ENCODE results near the gene MAZ.
"Not testable (repeated sequence)": the region's sequence is repeated elsewhere in the genome, so short reads cannot be mapped to it uniquely, and the experiment has no call there.

MAZ gene

DNA sequence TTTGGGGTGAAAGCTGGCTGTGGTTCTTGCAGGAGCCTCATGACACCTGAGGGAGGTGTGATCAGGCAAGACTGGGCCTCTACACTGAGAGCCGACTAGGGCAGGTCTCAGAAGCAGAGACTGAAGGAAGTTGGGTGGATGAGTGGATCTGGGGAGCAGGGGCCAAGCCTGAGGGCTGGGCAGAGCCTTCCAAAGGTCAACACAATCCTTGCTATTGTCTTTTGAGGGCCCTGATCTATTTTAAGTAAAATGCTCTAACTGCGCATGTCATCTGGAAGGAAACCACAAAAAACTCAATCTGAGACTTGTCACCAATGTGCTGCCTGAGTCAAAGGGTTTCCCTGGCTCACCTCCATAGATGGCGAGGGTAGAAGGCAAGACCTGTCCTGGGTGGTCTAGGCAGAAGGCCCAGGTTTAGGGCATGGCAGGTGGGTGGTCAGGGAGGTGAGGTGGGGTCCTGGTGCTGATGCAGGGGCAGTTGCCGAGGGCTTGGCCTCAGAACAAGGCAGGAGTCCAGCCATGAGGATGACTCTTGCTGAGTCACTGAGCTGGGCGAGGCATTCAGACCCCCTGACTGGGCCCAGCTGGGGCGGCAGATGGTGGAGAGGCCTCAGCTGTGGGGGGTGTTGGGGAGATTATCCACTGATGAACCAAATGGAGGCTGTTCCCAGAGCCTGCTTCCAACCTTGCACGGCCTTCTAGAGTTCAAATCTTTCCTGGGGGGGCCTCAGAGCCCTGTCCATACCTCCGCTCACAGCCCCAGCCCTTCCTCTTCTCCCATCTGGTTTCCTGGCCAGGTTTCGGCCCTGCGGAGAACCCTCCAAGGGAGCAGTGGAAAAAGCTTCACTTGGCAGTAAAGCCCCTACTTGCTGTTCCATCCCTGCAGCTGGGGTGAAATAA is 19.1 kb downstream of the MAZ start:
- DNase-seq: peak; percentile 78

DNA sequence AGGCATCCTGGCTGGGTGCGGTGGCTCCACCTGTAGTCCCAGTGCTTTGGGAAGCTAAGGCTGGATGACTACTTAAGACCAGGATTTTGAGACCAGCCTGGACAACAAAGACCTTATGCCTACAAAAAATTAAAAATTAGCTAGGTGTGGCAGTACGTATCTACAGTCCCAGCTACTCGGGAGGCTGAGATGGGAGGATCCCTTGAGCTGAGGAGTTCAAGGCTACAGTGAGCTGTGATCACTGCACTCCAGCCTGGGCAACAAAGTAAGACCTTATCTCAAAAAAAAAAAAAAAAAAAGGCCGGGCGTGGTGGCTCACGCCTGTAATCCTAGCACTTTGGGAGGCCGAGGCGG is 20.0 kb downstream of the MAZ start:
- DNase-seq: no peak

DNA sequence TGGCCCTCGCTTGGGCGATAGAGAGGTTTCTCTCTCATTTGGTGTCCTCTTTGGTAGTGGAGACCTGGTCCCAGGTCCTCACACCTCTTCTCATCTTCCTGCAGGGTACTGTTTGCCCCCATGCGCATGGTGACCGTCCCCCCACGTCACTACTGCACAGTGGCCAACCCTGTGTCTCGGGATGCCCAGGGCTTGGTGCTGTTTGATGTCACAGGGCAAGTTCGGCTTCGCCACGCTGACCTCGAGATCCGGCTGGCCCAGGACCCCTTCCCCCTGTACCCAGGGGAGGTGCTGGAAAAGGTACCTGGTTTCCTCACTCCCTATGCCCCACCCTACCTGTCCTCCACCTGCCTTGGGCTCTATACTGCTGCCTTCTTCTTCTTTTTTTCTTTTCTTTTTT is 24.4 kb downstream of the MAZ start:
- no peak for DNase-seq

DNA sequence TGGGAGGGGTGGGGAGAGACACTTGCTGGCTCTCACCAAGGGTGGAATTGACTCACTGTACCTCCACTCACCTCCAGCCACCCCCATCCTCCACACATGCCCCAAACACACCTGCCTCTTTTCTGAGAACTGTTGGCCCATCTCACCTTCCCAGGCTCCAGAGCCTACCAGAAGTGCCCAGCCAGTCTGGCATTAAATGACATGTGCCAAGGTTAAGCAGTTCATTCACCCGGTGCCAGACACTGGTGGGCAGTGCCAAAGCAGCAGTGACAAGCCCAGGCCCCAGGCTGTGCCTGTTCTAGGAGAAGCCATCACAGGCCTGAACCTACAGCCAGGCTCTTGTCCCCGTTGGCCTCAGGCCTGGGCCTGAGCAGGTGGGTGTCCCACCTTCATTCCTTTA is 25.2 kb downstream of the MAZ start:
- no peak for DNase-seq

DNA sequence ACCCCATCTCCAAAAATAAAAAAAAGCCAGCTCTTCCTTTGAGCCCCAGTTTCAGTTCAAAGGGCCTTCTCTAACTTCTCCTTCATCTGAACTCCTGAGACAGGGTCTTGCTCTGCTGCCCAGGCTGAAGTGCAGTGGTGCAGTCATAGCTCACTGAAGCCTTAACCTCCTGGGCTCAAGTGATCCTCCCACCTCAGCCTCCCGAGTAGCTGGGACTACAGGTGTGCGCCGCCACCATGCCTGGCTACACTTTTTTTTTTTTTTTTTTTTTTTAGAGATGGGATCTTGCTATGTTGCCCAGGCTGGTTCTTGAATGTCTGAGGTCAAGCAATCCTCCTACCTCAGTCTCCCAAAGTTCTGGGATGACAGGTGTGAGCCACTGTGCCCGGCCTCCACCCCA is 26.9 kb downstream of the MAZ start:
- DNase-seq: not testable (repeated sequence)

DNA sequence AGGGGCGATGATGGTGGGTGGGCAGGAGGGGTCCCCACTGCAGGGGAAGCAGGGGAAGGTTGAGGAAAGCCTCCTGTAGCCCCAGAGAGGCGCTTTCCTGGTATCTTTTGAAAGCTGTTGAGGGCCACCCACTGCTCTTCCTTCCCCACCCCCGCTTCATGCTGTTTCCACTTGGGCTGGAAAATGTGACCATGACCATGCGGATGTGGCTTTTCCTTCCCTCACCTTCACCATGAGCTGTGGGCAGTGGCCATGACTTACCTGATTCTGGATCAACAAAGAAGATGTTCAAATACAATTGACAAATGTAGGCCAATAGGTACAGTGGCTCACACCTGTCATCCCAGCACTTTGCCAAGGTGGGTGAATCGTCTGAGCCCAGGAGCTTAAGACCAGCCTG is 27.8 kb downstream of the MAZ start:
- no peak for DNase-seq

DNA sequence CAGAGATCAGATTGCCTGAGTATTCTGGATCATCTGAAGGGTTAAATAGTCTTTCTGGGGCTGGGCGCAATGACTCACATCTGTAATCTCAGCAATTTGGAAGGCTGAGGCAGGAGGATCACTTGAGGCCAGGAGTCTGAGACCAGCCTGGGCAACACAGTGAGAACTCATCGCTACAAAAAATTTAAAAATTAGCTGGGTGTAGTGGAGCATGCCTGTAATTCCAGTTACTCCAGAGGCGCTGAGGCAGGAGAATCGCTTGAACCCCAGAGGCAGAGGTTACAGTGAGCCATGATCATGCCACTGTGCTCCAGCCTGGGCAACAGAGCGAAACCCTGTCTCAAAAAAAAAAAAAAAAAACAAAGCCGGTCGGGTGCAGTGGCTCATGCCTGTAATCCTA is 29.6 kb downstream of the MAZ start:
- no peak for DNase-seq

DNA sequence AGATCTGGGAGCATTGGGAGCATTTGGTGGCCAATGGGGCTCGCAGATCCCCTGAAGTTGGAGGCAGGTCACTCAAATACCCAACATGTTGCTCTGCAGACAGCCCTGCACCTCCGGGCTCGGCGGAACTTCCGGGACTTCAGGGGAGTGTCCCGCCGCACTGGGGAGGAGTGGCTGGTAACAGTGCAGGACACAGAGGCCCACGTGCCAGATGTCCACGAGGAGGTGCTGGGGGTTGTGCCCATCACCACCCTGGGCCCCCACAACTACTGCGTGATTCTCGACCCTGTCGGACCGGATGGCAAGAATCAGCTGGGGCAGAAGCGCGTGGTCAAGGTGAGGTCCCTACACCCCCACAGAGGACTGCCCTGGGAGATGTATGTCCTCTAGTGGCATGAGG is 30.3 kb downstream of the MAZ start:
- DNase-seq: no peak

DNA sequence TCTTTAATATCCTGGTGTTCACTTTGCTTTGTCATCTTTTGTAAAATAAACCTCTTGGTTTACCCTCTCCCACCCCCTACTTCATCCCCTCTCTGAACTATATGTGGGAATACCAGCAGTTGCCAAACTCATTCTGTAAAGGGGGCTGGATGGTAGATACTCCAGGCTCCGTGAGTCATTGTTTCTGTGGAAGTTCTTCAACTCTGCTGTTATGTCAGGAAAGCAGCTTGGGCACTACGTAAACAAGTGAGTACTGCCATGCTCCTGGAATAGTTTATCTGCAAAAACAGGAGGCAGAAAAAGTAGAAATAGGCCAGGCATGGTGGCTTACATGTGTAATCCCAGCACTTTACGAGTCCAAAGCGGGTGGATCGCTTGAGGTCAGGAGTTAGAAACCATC is 31.5 kb downstream of the MAZ start:
- DNase-seq: no peak

DNA sequence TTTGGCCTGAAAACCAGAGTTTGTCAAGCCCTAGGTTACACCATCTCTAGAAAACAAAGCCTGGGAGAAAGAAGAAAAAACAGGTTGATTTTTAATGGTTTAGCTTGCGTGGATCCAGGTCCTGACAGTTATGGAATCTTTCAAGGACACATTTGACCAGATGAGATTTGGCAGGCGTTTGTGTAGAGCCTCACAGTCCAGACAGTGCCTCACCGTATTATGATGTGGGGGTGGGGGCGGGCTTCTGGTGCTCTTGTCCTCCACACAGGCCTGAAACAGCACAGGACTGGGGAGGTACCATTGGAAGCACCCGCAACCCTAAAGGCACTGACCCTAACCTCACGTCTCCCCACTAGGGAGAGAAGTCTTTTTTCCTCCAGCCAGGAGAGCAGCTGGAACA is 33.5 kb downstream of the MAZ start:
- DNase-seq: no peak

DNA sequence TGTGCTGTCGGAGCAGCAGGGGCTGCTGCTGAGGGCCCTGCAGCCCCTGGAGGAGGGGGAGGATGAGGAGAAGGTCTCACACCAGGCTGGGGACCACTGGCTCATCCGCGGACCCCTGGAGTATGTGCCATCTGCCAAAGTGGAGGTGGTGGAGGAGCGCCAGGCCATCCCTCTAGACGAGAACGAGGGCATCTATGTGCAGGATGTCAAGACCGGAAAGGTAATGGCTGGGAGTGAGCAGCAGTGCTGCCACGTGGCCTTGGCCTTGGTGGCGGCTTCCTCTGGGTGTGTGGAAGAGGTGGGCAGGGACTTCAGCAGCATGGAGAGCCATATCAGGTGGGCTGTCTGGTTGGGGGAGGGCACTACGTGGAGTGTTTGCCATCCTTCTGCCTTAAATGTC is 33.9 kb downstream of the MAZ start:
- no peak for DNase-seq

DNA sequence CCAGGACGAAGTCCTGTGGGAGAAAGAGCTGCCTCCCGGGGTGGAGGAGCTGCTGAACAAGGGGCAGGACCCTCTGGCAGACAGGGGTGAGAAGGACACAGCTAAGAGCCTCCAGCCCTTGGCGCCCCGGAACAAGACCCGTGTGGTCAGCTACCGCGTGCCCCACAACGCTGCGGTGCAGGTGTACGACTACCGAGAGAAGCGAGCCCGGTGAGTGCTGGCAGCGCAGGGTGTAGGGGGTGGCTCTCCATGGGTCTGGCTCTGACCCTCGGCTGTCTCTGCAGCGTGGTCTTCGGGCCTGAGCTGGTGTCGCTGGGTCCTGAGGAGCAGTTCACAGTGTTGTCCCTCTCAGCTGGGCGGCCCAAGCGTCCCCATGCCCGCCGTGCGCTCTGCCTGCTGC is 35.3 kb downstream of the MAZ start:
- DNase-seq: no peak

DNA sequence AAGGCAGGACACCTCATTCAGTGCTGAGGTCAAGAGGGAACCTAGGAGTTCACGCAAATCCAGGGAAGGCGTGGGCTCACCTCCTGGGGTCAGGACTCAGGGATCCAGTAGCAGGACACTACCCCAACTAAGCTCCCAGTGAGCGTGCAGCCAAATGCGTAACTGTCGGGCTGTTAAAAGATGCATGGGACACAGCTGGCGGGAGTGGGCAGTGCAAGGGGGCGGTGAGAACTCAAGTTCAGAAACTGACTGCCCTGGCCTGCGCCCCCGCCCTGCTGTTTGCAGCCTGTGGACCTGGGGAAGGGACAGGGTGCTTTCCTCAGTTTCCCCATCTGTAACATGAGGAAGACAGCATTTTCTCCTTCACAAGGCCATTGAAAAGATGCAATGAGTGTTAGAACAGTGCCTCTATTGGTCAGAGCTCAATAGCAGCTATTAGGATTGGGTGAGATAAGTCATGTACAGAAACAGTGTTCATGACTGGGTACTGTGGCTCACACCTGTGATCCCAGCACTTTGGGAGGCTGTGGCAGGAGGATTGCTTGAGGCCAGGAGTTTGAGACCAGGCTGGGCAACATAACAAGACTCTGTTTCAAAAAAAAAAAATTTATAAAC is 36.5 kb downstream of the MAZ start:
- DNase-seq: no peak

DNA sequence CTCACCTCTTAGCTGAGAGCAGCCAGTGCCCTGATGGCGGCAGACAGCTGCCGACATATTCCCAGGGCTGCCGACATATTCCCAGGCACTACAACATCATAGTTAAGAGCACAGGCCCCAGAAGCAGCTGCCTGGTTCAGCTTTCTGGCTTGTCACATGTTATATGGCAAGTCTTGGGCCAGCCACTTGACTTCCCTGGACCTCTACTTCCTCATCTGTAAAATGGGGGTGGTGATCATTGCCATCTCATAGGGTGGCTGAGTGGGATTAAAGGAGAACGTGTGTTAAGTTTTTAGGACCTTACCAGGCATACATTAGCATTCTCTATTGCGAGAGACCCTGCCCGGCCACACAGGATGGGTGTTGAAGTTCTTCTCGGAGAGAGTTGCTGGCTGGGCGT is 37.6 kb downstream of the MAZ start:
- no peak for DNase-seq

DNA sequence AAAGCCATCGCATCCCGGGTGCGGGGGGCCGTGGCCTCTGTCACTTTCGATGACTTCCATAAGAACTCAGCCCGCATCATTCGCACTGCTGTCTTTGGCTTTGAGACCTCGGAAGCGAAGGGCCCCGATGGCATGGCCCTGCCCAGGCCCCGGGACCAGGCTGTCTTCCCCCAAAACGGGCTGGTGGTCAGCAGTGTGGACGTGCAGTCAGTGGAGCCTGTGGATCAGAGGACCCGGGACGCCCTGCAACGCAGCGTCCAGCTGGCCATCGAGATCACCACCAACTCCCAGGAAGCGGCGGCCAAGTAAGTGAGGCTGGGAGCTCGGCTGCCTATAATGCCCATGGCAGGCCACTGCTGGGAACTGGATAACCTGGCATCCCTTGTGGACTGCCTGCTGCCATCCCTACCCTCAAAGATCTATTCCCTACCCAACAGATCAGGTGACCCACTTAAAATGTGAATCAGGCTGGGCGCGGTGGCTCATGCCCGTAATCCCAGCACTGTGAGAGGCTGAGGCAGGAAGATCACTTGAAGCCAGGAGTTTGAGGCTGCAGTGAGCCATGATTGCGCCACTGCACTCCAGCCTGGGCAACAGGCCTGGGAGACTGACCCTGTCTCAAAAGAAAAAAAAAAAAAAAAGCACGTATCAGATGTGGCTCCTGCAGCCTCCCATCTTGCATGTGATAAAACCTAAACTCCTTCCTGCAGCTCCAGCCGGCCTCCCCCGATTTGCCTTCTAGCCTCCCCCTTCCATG is 38.4 kb downstream of the MAZ start:
- no peak for DNase-seq

DNA sequence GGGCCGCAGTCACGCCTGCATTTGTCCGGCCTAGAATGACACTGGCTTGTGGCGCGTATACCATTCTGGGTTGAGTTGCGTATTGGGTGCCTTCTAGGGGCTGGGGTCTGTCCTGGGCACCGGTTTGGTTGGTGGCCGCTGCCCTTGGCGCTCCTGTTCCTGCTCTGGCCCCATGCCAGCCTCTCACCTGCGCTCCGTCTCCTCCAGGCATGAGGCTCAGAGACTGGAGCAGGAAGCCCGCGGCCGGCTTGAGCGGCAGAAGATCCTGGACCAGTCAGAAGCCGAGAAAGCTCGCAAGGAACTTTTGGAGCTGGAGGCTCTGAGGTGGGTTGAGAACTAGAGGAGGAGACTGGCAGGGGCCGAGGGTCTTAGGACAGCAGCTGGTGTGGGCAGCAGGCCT is 39.3 kb downstream of the MAZ start:
- DNase-seq: no peak

DNA sequence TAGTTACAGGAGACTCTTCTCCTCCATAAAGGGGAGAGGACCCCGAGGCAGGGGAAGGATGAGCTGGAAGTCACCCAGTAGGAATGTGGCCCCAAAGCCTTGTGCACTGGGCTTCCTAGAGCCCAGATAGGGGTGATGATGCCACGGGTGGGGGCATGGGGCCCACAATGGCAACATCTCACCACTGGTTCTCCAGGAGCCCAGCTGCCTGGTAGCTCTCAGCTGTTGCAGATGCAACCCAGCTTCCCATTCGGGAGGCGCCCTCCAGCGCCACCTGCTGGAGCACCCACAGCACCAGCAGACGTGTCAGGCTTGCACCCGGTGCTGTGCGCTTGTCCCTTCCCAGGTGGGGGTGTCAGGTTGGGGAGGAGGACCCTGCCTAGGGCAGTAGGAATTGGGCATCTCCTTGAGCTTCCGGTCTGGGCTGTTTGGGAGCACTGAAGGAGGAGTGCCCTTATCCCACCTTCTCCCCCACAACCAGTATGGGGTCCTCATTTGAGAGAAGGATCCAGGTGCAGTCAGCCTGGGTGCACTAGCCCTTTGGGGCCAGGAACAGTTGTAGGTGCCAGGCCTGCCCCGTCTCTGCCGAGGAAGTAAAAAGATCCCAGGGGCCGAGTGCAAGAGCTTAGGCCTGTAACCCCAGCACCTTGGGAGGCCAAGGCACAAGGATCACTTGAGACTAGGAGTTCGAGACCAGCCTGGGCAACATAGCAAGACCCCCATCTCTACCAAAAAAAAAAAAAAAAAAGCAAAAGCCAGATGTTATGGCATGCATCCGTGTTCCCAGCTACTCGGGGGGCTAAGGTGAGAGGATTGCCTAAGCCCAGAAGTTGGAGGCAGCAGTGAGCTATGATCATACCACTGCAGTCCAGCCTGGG is 42.3 kb downstream of the MAZ start:
- DNase-seq: peak; percentile 77

DNA sequence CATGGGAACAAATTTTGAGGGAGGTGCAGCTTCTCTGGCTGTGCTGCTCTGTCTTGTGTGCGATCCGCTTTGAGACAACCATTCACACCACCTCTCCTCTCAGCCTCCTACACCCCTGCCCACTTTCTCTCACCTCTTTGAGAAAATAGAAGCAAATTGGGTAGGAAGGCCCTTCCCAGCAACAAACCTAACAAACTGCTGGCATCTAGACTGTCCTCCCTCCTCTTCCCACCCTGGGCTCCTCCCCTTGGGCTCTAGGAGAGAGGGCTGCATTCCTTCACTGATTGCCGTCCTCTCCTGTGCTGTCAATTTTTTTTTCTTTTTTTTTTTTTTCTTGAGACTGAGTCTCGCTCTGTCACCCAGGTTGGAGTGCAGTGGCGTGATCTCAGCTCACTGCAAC is 43.2 kb downstream of the MAZ start:
- DNase-seq: peak; percentile 17

DNA sequence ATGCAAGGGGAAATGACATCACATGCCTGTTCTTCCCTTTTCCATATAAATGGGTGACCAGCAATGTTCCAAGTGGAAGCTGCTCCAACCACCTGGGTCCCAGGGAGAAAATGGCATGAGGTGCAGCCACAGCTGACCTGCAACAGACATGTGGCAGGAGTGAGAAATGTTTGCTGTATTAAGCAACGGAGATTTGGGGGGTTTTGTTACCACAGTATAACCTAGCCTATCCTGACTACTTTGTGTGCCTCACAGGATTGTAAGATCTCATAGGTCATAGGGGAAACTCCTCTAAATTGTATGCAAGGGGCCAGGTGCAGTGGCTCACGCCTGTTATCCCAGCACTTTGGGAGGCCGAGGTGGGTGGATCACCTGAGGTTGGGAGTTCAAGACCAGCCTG is 44.7 kb downstream of the MAZ start:
- no peak for DNase-seq

DNA sequence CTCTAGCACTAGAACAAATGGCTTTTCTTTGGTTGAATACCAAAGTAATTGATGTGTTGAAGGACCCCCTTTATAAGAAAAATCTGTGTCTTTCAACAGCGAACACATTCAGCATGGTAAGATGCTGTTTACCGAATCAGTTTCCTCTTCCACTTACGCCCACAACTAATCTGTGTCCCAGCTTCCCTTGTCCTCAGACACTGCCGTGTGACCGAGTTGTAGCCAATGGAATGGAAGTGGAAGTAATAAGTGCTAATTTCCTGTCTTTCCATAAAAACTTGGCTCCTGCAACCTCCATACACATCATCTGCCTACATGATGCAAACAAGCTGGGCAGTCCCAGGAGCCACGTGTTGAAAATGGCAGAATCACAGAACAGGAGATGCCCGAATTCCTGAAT is 46.3 kb downstream of the MAZ start:
- no peak for DNase-seq

DNA sequence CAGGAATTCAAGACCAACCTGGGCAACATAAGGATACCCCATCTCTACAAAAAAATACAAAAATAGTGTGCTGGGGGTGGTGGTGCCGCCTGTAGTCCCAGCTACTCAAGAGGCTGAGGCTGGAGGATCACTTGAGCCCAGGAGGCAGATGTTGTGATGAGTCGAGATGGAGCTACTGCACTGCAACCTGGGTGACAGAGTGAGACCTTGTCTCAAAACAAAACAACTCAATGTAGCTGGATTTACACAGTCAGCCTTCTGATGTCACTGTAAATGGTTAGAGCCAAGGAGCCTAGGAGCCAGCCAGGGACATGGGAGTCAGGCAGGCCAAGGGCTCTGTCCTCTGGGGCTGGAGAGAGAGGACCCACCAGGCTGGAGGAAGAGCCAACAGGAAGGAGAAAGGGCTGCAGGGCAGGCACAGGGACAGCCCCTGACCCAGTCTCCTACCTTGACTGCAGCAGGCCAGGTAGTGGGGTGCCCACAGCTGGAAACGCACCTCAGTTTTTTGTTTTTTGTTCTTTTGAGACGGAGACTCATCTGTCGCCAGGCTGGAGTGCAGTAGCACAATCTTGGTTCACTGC is 48.3 kb downstream of the MAZ start:
- no peak for DNase-seq

DNA sequence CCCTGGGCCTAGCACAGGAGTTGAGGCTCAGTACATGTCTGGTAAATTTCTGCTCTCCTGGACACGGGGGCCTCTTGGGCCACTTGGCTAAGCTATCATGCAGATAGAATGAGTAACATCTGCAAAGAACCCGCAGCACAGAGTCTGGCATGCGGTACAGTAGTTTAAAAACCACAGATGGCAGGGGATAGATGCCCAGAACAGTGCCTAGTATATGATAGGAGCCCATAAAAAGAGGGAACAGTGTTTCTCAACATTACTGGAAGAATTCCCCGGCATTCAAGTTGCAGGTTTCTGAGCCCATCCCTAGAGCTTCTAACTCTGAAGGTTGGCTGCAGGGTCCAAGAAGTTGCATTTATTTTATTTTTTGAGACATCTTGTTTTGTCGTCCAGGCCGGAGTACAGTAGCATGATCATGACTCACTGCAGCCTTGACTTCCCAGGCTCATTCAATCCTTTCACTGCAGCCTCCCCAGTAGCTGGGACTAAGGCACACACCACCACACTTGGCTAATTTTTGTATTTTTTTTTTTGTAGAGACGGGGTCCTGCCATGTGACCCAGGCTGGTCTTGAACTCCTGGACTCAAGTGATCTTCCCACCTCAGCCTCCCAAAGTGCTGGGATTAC is 50.9 kb downstream of the MAZ start:
- DNase-seq: no peak
